ENCODE data around the gene RPN1. TPM values are rescaled to one million over a fixed set of nuclear protein-coding genes. Genes with fewer than 3 reads are reported as not detected.
A peak's percentile ranks its signal among the peaks of the same experiment; 100 is the strongest.

Gene RPN1
- total and polyA plus RNA-seq, 2 experiments from 2014 or later = 419 to 422 TPM

- Histone ChIP-seq H3K27ac (peak overlapping the region; percentile 51), H3K4me1 (ENCODE audit: insufficient read depth) (peaks cover 12% of the 10 kb centered on the region), H3K79me2 (peaks cover 22% of the 10 kb centered on the region), H3K4me2 (peak overlapping the region; percentile 94), H3K9me3 (ENCODE audit: low read depth) (no peaks in the 10 kb centered on the region), H3K36me3 (replicated peaks; ENCODE audit: insufficient read depth, low read depth) (no peaks in the 10 kb centered on the region), H3K27me3 (no peaks in the 10 kb centered on the region), H2AFZ (no peak overlapping the region), H3K4me3 (no peak overlapping the region), H3K9me2 (replicated peaks; ENCODE audit: insufficient read depth) (no peaks in the 10 kb centered on the region), H4K20me1 (ENCODE audit: insufficient read depth, poor library complexity, severe bottlenecking) (no peaks in the 10 kb centered on the region)
- TF ChIP-seq EZH2phosphoT487 (IDR thresholded peaks at IDR 0.05; ENCODE audit: low read depth, severe bottlenecking, unreplicated experiment) (no peak), EZH2 (IDR thresholded peaks at IDR 0.05; ENCODE audit: borderline replicate concordance) (no peak), CTCF (IDR thresholded peaks at IDR 0.05; ENCODE audit: poor library complexity) (no peak)
- DNase-seq (ENCODE audit: low spot score) = no peak
- 93% methylated on average over 7 of the region's 7 CpGs for WGBS (ENCODE audit: low lambda C conversion rate, missing lambda C conversion rate)
Measured at GRCh38 chr3:128619146-128619890, 31.3 kb downstream of the RPN1 start.

- no peaks in the 10 kb centered on the region for H4K20me1 ChIP-seq (ENCODE audit: insufficient read depth, poor library complexity, severe bottlenecking)
- no peaks in the 10 kb centered on the region for H3K27me3 ChIP-seq
- H3K4me1 ChIP-seq (ENCODE audit: insufficient read depth) = peaks cover 12% of the 10 kb centered on the region
- H3K27ac ChIP-seq = peak overlapping the region; percentile 83
- H3K36me3 ChIP-seq (replicated peaks; ENCODE audit: insufficient read depth, low read depth) = no peaks in the 10 kb centered on the region
- 58% methylated on average over 5 of the region's 5 CpGs for WGBS (ENCODE audit: low lambda C conversion rate, missing lambda C conversion rate)
- no peaks in the 10 kb centered on the region for H3K9me2 ChIP-seq (replicated peaks; ENCODE audit: insufficient read depth)
- H3K4me3 ChIP-seq = peak overlapping the region; percentile 55
- peak overlapping the region; percentile 52 for H2AFZ ChIP-seq
- H3K9me3 ChIP-seq (ENCODE audit: low read depth) = no peaks in the 10 kb centered on the region
- H3K4me2 ChIP-seq = peak overlapping the region; percentile 94
- H3K79me2 ChIP-seq = peaks cover 22% of the 10 kb centered on the region
- TF ChIP-seq EZH2phosphoT487 (IDR thresholded peaks at IDR 0.05; ENCODE audit: low read depth, severe bottlenecking, unreplicated experiment) = no peak
- no peak for TF ChIP-seq CTCF (IDR thresholded peaks at IDR 0.05; ENCODE audit: poor library complexity)
- no peak for TF ChIP-seq EZH2 (IDR thresholded peaks at IDR 0.05; ENCODE audit: borderline replicate concordance)
- no peak for DNase-seq (ENCODE audit: low spot score)
Measured at GRCh38 chr3:128618398-128618726, 32.3 kb downstream of the RPN1 start.

GRCh38 chr3:128617557-128618397 lies 32.8 kb downstream of the RPN1 start:
- Histone ChIP-seq H3K79me2 (peaks cover 22% of the 10 kb centered on the region), H3K27me3 (no peaks in the 10 kb centered on the region), H3K9me2 (replicated peaks; ENCODE audit: insufficient read depth) (no peaks in the 10 kb centered on the region), H3K4me3 (peak overlapping the region; percentile 55), H3K4me1 (ENCODE audit: insufficient read depth) (peaks cover 12% of the 10 kb centered on the region), H2AFZ (peak overlapping the region; percentile 60), H3K4me2 (peak overlapping the region; percentile 94), H3K27ac (peak overlapping the region; percentile 83), H4K20me1 (ENCODE audit: insufficient read depth, poor library complexity, severe bottlenecking) (no peaks in the 10 kb centered on the region), H3K36me3 (replicated peaks; ENCODE audit: insufficient read depth, low read depth) (no peaks in the 10 kb centered on the region), H3K9me3 (ENCODE audit: low read depth) (no peaks in the 10 kb centered on the region)
- peak; percentile 100 for DNase-seq (ENCODE audit: low spot score)
- TF ChIP-seq CTCF (IDR thresholded peaks at IDR 0.05; ENCODE audit: poor library complexity) (peak; percentile 91), EZH2phosphoT487 (IDR thresholded peaks at IDR 0.05; ENCODE audit: low read depth, severe bottlenecking, unreplicated experiment) (no peak), EZH2 (IDR thresholded peaks at IDR 0.05; ENCODE audit: borderline replicate concordance) (no peak)
- WGBS (ENCODE audit: low lambda C conversion rate, missing lambda C conversion rate) = 4% methylated on average over 61 of the region's 61 CpGs
